ENCODE results near the gene SLC66A2. TPM values are rescaled to one million over a fixed set of nuclear protein-coding genes. Genes with fewer than 3 reads are reported as not detected.

SLC66A2 gene
- total RNA-seq, 2 donors from 2014 or later = 30.4 to 50.8 TPM

GRCh38 chr18:79897940-79898625, 53.4 kb downstream of the SLC66A2 start:
- DNase-seq = peak in 1 of 4 donors; percentile 3

GRCh38 chr18:79896738-79897137, 54.7 kb downstream of the SLC66A2 start:
- no peak for TF ChIP-seq POLR2A (IDR thresholded peaks at IDR 0.05)
- TF ChIP-seq, protein P1, sequence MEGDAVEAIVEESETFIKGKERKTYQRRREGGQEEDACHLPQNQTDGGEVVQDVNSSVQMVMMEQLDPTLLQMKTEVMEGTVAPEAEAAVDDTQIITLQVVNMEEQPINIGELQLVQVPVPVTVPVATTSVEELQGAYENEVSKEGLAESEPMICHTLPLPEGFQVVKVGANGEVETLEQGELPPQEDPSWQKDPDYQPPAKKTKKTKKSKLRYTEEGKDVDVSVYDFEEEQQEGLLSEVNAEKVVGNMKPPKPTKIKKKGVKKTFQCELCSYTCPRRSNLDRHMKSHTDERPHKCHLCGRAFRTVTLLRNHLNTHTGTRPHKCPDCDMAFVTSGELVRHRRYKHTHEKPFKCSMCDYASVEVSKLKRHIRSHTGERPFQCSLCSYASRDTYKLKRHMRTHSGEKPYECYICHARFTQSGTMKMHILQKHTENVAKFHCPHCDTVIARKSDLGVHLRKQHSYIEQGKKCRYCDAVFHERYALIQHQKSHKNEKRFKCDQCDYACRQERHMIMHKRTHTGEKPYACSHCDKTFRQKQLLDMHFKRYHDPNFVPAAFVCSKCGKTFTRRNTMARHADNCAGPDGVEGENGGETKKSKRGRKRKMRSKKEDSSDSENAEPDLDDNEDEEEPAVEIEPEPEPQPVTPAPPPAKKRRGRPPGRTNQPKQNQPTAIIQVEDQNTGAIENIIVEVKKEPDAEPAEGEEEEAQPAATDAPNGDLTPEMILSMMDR (IDR thresholded peaks at IDR 0.05) = no peak
- intact Hi-C loops (cut with DNase I) = no loop called here
- H3K4me3 ChIP-seq = no peak overlapping the region
- no peak for ATAC-seq
- peaks cover 0 to 57% (median 0%) of the 10 kb centered on the region in 3 donors for H3K9me3 ChIP-seq
- no peaks in the 10 kb centered on the region for H3K4me1 ChIP-seq
- H3K27me3 ChIP-seq = no peaks in the 10 kb centered on the region
- 62 to 81% methylated on average over 3 of the region's 3 CpGs for WGBS, 2 donors
- no peaks in the 10 kb centered on the region for H3K36me3 ChIP-seq (replicated peaks in 1 of 2; ENCODE audit: insufficient read depth in 1 of 2, low read depth in 2 of 2)
- no peak for DNase-seq
- H3K27ac ChIP-seq = no peak overlapping the region

More at GRCh38 chr18:79897940-79898625, 53.4 kb downstream of the SLC66A2 start:
- ATAC-seq = no peak
- Histone ChIP-seq H3K4me1 (no peaks in the 10 kb centered on the region), H3K36me3 (replicated peaks in 1 of 2; ENCODE audit: insufficient read depth in 1 of 2, low read depth in 2 of 2) (peaks cover 3 to 4% of the 10 kb centered on the region in 2 donors), H3K9me3 (peaks cover 0 to 56% (median 0%) of the 10 kb centered on the region in 3 donors), H3K4me3 (no peak overlapping the region), H3K27me3 (no peaks in the 10 kb centered on the region), H3K27ac (no peak overlapping the region)
- intact Hi-C loops (cut with DNase I) = no loop called here
- TF ChIP-seq POLR2A (IDR thresholded peaks at IDR 0.05) = no peak
- TF ChIP-seq, protein P1 (IDR thresholded peaks at IDR 0.05) = no peak
- WGBS, 2 donors = 93 to 96% methylated on average over 11 to 15 of the region's 15 CpGs

GRCh38 chr18:79890674-79891073, 60.8 kb downstream of the SLC66A2 start:
- TF ChIP-seq POLR2A (IDR thresholded peaks at IDR 0.05) = no peak
- TF ChIP-seq, protein P1 (IDR thresholded peaks at IDR 0.05) = no peak
- intact Hi-C loops (cut with DNase I) = no loop called here
- Histone ChIP-seq H3K9me3 (peaks cover 0 to 35% (median 0%) of the 10 kb centered on the region in 3 donors), H3K36me3 (replicated peaks in 1 of 2; ENCODE audit: insufficient read depth in 1 of 2, low read depth in 2 of 2) (no peaks in the 10 kb centered on the region), H3K27me3 (no peaks in the 10 kb centered on the region), H3K4me1 (no peaks in the 10 kb centered on the region), H3K27ac (no peak overlapping the region), H3K4me3 (no peak overlapping the region)
- DNase-seq (no peak), ATAC-seq (no peak)
- 76 to 80% methylated on average over 5 of the region's 5 CpGs for WGBS, 2 donors

- no peaks in the 10 kb centered on the region for H3K4me1 ChIP-seq
- intact Hi-C loops (cut with DNase I) = no loop called here
- H3K4me3 ChIP-seq = no peak overlapping the region
- H3K27me3 ChIP-seq = no peaks in the 10 kb centered on the region
- ATAC-seq = no peak
- DNase-seq = no peak
- H3K27ac ChIP-seq = no peak overlapping the region
- H3K36me3 ChIP-seq (replicated peaks in 1 of 2; ENCODE audit: insufficient read depth in 1 of 2, low read depth in 2 of 2) = no peaks in the 10 kb centered on the region
- TF ChIP-seq, protein P1 (IDR thresholded peaks at IDR 0.05) = no peak
- no peak for TF ChIP-seq POLR2A (IDR thresholded peaks at IDR 0.05)
- peaks cover 0 to 25% (median 0%) of the 10 kb centered on the region in 3 donors for H3K9me3 ChIP-seq
- WGBS, 2 donors = 82 to 88% methylated on average over 14 of the region's 14 CpGs
Observed at GRCh38 chr18:79889569-79889968, 61.9 kb downstream of the SLC66A2 start.

DNA sequence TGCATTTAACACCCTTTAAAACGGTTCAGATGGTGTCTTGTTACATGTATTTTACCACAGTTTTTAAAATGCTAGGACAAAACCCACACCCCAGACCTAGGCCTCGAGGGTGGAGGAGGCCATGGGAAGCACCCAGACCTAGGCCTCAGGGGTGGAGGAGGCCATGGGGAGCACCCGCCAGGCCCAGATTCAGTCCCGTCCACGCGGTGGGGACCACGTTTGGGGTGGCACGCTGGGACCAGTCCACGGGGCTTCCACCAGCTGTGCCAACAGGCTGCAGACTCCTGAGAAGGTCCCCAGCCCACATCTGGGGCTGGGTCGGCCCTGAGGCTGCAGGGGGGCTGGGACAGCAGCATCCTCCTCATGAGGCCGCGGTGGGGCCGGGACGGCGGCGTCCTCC, 63.4 kb downstream of the SLC66A2 start:
- 89 to 100% methylated on average over 1 to 11 of the region's 16 CpGs for WGBS, 2 donors
- H3K4me1 ChIP-seq = no peaks in the 10 kb centered on the region
- peaks cover 0 to 13% (median 0%) of the 10 kb centered on the region in 3 donors for H3K9me3 ChIP-seq
- no peak overlapping the region for H3K4me3 ChIP-seq
- H3K27me3 ChIP-seq = no peaks in the 10 kb centered on the region
- ATAC-seq = no peak
- intact Hi-C loops (cut with DNase I) = no loop called here
- H3K27ac ChIP-seq = no peak overlapping the region
- no peaks in the 10 kb centered on the region for H3K36me3 ChIP-seq (replicated peaks in 1 of 2; ENCODE audit: insufficient read depth in 1 of 2, low read depth in 2 of 2)
- DNase-seq = no peak
- TF ChIP-seq, protein P1 (IDR thresholded peaks at IDR 0.05) = no peak
- no peak for TF ChIP-seq POLR2A (IDR thresholded peaks at IDR 0.05)
